C1 segment of cervical spinal cord (tissue), 14 donors: ENCODE results near the gene IZUMO4.

ENCODE experiments used
- DNase-seq, 14 donors: peaks; one replicate each; lab custom pipeline; 2025; lab: John Stamatoyannopoulos, UW

Gene IZUMO4

DNA sequence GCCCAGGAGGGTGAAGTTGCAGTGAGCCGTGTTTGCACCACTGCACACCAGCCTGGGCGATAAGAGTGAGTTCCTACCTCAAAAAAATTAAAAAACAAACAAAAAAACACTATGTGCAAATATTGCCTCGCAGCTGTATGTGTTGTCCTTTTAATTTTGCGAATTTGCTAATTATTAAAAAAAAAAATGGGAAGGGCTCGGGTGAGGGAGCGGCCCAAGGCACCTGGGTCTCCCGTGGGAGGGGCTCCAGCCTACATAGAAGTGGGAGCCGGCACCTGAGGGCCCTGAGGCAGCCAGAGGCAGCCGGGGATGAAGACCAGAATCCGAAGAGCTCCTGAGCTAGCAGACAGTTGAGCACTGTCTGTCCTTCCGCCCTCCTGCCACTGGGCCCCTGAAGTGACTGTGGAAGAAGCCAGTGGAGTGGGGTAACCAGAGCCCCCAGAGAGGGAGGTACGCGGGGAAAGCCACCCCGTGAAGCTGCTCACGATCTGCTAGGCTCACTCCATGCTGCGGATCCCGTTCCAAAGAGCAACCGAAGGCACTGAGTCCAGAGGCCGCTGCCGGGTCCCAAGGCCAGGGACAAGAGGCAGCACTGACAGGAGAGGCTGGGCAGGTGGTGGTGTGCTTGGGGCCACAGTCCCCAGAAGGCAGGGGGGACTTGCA is 6.5 kb downstream of the IZUMO4 start:
- DNase-seq, result no peak

DNA sequence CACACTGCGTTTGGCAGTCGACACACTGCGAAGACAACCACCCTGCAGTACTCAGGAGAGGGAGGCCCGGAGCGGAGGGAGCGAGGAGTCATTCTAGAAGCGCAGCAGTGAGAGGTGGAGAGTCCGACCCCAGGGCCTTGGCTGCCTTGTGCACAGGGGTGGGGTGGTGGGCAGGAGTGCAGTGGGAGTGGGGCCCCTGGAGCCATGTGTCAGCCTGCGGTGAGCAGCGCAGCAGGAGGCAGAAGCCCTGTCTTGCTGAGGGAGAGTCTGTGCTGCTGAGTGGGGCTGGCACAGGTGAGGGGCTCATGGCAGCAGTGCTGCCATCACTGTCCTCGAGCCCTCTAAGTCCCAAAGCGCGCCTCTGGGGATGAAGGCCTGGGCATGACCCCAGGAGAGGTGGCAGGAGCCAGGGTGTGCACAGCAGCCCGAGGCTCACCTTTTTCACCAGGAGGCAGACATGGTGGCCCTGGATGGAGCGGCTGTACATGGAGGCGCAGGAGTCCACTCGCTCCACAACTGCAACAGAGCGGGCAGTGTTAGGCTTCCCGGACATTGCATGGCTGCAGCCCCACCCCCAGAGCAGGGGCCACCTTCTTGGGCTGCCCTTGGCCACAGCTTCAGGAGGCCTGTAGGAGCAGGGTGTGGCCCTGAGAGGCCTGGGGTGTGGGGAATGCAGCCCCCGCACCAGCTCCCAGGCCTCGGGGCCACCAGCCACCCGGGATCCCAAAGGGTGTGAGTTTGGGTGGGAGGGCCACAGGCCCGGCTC is 11.7 kb downstream of the IZUMO4 start:
- no peak for DNase-seq

DNA sequence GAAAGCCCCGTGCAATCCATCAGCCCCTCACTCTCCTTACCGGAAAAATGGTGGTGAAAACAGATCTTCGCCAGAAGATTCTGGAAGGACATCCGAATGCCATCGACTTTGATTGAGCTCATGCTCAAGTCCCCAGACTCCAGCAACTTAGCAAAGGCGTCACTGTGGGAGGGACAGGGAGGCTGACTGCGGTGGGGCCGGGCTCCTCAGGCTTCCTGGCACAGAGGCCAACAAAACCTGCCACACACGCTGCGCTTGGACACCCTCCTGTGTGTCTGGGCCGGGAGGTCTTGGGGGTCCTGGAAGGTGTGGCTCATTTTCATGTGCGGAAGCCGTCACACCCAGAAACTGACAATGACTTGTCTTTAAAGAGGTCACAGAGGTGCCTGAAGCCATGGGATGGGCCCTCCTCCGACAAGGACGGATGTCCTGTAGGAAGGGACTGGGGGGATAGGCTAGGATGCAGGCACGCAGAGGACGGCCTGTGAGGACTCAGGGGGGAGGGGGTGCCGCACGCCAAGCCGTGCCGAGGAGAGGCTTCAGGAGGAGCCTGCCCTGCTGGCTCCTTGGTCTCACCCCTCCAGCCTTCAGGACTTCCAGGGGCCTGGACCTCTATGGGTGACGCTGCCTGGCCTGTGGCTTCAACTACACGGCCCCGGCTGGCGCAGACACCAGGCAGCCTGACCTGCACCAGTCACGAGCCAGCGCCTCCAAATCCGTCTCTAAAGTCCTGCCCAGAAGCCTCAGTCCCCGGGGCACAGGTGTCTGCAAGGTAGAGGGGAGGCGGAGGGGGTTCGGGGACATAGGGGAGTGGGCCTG is 12.5 kb downstream of the IZUMO4 start:
- no peak for DNase-seq

DNA sequence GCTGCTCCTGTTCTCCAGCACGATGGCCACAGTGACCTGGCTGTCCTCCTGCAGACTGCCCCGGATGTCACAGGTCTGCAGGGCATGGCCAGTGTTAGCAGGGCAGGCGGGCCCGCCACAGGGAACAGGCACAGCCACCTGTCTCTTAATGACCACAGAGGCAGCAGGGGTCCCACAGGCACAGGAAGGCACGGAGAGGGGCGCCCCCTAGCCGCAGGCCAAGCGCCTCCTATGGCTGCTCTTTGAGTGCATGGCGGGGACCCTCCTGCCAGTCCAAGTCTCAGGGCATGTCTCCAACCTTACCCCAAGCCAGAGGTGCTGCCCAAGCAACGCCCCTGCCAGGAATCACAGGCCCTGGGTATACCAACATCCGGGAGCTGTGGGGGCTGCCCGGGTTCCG is 14.1 kb downstream of the IZUMO4 start:
- peak in 2 of 14 donors; percentile 29 to 93 for DNase-seq

DNA sequence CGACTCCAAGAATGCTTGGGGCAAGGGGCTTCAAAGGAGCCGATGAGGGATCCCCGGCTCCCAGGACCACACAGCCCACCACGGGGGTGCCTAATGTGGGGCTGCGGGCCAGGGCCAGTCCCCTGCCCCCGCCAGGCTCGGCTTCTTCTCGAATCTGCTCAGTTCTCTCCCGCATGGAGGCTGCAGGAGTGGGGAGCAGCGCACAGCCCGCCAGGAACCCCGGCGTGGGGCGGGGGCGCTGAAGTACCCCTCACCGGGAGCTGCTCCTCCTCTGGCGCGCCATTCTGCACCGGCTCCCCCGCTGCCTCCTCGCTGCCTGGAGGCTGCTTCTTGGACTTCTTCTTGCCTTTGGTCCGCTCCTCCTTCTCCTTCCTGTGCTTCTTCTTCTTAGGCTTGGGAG is 14.7 kb downstream of the IZUMO4 start:
- no peak for DNase-seq

DNA sequence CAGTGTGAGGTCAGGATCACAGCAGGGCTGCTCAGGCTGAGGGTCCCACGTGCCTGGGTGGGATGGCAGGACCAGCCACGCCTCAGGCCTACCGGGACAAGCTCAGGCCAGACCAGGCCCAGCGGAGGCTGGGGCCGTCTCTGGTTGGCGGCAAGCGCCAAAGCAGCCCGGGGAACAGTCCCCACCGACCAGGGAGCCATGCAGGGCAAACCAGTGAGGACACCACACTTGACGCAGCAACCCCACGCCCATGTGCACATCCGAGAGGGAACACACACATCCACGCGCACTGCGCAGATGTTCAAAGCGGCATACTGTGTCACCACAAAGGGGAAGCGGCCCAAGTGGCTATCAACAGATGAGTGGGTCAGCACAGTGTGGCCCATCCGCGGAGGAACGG is 15.2 kb downstream of the IZUMO4 start:
- no peak for DNase-seq

DNA sequence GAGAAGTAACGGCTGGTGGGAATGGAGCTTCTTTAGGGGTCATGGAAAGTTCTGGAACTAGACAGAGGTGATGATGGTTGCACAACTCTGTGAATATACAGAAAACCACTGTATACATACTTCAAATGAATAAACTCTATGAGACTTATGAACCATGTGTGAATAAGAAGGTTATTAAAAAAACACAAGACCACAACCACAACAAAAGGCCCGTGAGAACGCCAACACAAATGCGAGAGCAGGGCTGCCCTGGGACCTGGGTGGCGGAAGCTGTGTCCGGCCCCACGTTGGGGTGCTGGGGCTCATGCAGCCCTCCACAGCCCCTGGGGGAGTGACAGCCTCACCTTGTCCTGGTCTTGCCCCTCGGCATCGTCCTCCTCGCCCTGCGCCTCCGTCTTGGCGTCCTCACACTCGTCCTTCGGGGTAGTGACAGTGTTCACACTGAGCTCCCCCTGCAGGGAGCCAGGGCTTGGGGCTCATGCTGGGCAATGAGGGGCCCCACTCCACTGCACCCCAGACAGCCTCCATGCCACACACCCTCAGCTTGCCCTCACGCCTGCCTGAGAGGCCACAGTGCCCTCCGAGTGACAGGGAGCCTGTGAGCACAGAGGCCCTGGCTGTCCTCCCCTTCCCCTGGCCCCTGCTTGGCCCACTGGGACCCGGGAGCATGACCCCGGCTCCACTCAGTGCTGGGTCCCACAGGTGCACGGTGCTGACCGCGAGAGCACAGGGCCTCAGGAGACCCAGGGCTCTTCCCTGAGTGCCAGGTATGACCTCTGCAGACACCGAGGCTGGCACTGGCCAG is 16.0 kb downstream of the IZUMO4 start:
- no peak for DNase-seq

DNA sequence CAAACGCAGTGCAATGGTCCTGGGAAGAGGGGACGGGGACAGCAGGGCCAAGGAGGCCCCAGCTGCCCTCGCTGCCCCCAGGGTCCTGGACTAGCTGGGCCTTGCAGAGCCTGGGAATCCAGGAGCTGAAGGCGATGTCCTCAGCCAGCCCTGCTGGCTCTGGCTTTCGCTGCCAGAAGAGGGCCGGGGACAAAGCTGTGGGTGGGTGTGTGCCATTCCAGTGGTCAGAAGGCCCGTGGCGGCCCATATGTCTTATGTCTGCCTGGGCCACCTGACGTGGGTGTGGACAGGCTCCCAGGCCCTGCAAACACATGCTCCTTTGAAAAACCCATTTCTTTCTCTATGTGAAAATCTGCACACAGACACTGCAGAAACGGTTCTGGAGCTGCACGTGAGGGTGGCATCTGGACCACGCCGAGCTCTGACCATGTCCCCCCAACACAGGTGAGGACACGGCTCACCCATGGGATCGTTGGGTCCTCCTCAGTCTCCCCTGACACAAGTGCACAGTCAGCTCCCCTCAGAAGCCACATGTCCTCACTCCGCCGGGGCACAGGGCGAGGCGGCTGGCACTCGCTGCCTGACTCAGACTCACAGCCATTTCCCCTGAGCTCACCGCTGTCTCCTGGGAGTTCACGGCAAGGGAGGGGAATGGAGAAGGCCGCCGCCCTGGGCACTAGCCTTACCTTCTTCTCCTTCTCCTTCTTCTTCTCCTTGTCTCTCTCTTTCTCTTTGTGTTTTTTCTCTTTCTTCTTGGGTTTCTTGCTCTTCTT is 16.9 kb downstream of the IZUMO4 start:
- peak in 1 of 14 donors; percentile 51 for DNase-seq

DNA sequence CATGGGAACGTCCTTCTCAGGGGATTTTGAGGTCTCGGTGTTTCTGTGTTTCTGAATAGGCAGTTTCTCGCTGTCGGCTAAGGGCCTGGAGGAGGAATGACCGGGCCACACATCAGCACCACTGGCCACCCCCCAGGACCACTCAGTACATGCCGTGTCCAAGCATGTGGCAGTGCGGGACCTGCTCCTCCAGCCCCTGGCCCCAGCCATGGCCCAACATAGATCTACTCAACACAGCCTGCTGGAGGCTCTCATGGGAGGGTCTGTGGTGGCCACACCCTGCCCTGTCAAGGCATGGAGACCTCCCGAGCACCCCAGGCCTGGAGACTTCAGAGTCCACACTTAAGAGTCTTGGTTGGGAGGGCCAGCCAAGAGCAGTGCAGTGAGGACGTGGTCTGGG is 17.5 kb downstream of the IZUMO4 start:
- no peak for DNase-seq

DNA sequence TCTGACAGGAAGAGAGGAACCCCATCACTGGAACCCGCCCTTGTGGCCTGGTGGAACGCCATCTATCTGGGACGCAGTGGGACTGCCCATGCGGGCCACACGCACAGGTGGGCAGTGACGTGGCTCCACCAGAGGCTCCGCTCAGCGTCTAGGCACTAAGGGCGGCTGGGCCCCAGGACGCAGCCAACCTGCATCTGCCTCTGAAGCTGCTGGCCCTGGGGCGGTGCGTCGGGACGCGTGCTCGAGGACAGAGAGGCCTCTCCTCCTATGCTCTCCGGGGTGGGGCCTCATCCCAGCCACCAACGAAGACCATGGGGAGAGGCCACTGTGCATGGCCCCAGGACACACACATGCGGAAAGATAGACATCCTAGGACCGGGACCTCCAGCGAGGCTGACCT is 18.1 kb downstream of the IZUMO4 start:
- DNase-seq, result no peak

DNA sequence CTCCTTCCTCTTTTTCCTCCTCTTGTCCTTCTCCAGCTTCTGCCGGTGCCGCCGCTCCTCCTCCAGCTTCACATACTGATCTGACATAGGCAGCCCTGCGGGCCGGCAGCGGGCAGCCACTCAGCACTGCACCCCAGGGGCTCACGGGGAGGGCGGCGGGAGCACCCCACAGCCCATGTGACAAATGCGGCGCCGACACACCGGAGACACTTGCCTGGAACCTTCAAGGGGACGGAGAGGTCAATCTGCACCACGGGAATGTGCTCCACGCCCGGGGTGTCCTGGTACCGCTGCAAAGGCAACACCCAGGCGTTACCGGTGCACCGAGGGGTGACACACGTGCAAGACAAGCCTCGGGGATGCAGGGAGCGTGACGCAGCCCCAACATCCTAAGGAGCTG is 18.6 kb downstream of the IZUMO4 start:
- no peak for DNase-seq

DNA sequence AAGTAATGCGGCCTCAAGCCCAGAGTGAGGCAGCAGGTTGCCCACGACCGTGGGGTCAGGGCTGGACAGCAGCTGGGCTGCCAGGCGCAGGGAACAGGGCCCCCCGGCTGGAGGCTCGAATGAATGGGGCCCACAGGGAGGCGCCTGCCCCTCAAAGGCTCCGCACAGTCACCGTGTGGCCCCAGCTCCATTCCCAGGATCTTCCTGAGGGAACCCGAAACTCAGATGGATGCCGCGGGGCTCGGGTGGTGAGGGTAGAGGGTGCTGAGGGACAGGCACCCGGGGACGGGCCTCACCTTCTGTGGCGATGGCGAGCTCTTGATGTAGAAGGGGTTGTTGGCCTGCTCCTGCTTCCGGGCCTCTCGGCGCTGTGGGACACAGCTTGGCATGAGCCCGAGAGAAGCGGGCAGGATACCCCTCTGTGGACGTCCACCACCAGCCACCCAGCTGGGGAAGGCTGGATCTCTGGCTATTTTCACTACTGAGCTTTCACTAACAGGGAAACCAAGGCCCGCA is 19.3 kb downstream of the IZUMO4 start:
- no peak for DNase-seq

DNA sequence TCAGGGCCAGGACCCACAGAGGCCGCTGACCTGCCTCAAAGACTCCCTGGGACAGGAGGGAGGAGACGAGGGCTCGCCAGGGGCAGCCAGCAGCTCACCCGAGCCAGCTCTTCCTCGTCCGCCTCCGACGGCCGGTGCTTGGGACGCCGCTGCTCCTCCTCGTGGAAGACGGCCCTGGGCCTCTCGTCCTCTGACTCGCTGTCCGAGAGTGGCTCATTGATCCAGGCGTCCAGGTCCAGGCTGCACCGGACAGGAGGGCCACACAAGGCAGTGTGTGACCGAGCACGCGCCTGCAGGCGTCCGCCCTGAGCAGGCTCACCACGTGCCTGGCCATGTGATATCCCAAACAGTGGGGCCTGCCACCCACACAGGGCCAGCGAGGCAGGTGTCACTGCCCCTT is 19.8 kb downstream of the IZUMO4 start:
- DNase-seq, result no peak

DNA sequence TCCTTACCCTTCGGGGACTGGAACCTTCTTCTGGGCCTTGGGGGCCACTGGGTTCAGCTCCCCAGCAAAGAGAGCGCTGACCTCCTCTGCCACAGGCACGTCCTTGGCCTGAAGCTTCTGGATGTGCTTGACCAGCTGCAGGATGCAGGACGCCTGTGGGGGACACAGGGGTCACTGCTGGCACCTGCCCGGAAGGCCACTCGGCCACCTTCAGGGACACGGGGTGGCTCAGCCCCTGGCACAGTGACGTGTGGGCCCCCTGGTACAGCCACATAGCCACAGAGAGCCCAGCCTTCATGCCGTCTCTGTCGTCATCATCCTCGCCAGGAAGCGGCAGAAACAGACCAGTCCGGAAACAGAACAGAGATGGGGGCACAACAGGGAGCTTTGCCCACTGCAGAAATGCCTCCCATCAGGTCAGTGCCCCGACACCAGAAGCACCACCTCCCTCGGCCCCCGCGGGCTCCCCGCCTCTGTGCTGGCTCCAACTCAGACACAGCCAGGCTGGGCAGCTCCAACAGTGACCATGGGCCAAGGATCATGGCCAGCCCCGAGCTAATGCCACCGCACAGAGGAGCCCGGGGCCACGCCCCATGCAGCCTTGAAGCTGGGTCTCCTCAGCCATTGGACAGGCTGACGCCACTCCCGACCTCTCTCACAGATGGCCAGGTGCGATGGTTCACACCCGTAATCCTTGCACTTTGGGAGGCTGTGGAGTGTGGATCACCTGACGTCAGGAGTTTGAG is 20.7 kb downstream of the IZUMO4 start:
- peak in 2 of 14 donors; percentile 8 to 16 for DNase-seq

DNA sequence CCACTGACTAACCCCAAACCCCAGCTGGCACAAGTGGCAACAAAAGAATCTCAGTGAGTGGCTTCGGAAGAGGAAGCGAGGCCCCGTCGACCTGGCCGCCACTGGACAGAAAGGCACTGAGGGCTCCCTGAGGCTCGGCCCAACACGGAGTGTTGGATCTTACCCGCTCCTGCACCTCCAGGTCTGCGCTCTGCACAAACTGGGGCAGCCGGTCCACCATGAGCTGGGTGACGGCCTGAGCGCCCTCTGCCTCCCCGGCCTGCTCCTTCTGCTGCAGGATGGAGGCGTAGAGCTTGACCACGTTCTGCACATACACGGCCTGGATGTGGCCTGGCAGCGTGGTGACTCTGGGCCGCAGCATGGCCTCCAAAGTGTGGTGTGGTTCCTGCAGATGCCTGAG is 21.7 kb downstream of the IZUMO4 start:
- DNase-seq, result no peak

DNA sequence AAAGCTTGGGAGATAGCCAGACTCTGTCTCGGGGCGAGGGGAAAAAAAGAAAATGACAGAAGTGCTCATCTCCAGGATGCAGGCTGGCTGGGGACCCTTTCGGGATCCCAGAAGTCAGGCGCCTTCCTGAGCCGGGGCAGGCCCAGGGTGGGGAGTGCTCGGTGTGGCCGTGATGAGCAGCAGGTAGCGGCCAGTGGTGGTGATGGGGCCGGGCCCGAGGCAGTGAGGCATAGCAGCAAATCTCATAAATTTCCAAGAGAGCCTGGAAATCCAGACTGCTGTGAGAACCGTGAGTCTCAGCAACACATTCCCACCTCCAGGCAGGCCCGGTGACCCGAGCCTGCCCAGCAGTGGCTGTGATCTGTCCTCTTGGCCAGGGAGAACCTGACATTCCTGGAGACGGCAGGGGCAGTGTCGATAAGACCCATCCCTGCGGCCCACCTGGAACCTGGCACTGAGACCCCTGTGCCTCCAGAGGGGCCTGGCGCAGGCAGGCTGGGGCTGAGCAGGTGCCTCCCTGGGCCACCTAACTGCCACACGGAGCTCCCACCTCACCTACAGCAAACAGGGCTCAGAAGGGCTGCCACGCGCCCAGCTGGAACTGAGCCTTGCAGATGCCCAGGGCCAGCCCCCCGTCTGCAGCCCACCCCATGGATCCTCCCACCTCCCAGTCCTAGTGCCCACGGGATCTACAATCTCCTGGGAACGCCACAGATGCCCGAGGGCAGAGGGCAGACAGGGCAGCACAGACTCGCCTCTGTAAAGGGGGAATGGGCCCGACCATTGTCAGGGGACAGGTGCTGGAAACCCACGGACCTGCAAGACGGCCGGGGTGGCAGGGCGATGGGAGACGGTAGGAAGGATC is 23.4 kb downstream of the IZUMO4 start:
- no peak for DNase-seq

DNA sequence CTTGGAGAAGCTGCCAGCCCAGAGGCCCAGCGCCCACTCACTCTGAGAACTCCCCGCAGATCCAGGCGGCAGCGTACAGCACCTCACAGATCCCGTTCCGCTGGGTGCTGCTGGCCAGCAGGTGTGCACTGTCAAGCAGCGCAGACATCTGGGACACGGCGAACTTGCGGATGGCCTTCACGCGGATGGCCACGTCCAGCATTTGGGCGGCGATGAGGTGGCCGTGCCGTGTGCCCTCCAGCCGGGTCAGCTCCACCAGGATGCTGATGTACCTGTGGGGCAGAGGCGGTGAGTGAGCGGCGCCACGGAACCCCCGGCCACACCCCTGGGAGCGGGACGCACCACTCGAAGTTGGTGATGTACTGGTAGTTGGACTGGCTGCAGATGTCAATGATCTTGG is 24.1 kb downstream of the IZUMO4 start:
- DNase-seq, result no peak

DNA sequence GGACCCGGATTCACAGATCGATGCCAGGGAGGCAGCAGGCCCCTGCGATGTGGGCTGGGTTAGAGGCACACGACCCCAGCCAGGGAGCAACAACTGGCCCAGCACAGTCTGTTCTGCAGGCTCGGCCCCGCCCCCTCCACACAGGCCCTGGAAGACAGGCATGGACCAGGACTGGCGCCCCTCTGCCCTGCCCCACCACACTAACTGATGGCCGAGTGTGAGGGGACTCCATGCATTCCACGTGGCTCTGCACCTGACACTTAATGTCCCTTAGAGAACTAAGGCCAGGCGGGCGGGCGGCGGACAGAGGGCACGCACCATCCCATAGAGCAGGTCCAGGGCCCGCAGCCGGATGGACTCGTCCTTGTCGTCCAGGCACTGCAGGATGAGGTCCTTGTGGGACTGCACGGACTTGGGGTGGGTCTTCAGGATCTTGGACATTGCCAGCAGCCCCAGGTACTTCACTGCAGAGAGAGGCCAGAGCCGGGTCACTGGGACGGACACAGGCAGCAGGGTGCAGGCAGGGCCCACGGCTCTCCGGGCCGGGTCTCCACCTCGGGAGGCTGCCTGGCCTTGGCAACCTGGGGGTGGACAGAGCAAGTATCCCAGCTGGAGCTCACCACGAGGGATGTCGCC is 24.8 kb downstream of the IZUMO4 start:
- DNase-seq, result no peak

DNA sequence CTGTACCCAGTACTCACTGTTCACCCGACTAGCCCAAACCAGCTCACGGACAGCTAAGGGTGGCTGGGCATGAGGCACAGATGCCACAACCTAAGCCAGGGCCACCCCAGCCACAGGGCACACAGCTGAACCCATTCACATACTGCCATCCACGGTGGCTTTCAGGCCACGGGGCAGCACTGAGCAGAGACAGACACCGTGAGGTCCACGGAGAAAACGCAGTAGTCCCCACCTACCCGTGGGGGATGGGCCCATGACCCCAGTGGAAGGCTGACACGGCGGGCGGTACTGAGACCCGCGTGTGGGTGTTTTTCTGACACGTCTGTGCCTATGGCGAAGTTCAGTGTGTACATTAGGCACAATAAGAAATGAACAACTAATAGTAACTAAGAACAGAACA is 25.5 kb downstream of the IZUMO4 start:
- DNase-seq, result no peak
